Mucosa of stomach (tissue), 1 donor: ENCODE measurements around the gene PROM1.

ENCODE experiments used
- H3K27me3 ChIP-seq: one replicate; pipeline ENCODE4 v1.7.0; 2013; ENCODE audit warnings: mild to moderate bottlenecking, low read length; ENCODE audit not compliant: control insufficient read depth, insufficient read depth
- H3K36me3 ChIP-seq: one replicate; pipeline ENCODE4 v1.7.0; 2013; ENCODE audit warnings: low read length; ENCODE audit not compliant: control insufficient read depth, insufficient read depth
- H3K4me1 ChIP-seq: one replicate; pipeline ENCODE4 v1.7.0; 2013; ENCODE audit warnings: mild to moderate bottlenecking, low read length; ENCODE audit not compliant: control insufficient read depth, insufficient read depth
- H3K4me3 ChIP-seq: one replicate; pipeline ENCODE4 v1.7.0; 2013; ENCODE audit warnings: low read length
- H3K9ac ChIP-seq: one replicate; pipeline ENCODE4 v1.7.0; 2013; ENCODE audit warnings: mild to moderate bottlenecking, low read length, moderate library complexity
- H3K9me3 ChIP-seq: one replicate; pipeline ENCODE4 v1.7.0; 2013; ENCODE audit warnings: mild to moderate bottlenecking, low read length, moderate library complexity; ENCODE audit not compliant: control insufficient read depth
- donor health status: Pancreatic carcinoma.

PROM1 gene, protein sequence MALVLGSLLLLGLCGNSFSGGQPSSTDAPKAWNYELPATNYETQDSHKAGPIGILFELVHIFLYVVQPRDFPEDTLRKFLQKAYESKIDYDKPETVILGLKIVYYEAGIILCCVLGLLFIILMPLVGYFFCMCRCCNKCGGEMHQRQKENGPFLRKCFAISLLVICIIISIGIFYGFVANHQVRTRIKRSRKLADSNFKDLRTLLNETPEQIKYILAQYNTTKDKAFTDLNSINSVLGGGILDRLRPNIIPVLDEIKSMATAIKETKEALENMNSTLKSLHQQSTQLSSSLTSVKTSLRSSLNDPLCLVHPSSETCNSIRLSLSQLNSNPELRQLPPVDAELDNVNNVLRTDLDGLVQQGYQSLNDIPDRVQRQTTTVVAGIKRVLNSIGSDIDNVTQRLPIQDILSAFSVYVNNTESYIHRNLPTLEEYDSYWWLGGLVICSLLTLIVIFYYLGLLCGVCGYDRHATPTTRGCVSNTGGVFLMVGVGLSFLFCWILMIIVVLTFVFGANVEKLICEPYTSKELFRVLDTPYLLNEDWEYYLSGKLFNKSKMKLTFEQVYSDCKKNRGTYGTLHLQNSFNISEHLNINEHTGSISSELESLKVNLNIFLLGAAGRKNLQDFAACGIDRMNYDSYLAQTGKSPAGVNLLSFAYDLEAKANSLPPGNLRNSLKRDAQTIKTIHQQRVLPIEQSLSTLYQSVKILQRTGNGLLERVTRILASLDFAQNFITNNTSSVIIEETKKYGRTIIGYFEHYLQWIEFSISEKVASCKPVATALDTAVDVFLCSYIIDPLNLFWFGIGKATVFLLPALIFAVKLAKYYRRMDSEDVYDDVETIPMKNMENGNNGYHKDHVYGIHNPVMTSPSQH

DNA sequence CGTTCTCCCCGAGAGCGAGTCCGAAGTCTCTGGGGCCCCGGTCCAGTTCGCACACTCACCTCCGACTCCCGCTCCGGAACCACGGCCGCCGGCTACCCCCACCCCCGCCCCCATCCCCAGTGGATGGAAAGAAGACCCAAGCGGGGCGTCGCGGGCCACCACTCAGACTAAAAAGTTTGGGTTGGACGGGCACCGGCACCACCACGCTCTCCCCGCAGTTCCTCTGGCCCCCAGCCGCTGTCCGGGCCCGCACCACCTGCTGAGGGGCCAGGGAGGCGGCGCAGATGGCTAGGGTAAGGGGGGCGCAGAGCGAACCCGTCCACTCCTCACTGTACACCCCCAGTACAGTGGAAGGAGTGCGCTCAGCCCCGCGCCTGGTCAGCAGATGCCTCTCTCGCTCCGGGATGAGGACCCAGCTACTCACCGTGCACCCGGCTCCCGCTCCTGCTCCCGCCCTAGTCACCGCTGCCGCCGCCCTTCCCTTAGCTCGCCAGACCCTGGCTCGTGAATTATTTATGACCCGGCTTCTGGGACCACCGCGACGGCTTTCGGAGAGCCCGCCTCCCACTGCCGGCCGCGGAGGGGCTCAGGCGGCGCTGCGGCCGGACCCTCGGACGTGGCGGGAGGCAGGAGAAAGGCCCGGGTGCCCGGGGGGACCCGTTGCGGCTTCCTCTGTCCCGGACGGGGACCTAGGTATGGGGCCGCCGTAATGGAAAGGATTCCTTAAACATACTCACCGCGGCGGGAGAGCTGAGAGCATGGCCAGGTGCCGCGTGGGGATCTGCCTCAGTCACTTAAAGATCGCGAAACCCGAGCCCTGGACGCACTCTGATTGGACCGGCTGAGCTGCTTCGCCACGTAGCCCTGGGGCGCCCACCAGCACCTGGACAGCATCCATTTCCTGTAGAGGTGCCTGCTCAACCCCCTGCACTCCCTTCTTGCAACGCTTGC, at the start of gene PROM1:
Gene PROM1, minus strand, starts transcription at position 783 of the 951 bp plus-strand sequence. CDS start 8,117 bp downstream, outside the sequence.
- peak within 1 kb of the TSS; percentile 78 for H3K9ac ChIP-seq

GRCh38 chr4:16133406-16133805, 49.6 kb upstream of the PROM1 start:
- H3K36me3 ChIP-seq, result no peaks in the 10 kb centered on the region

More for the DNA sequence above, at the start of gene PROM1:
- H3K4me3 ChIP-seq, result peak within 1 kb of the TSS; percentile 75
- no peaks in the 10 kb centered on the region for H3K9me3 ChIP-seq
- H3K36me3 ChIP-seq, result no peaks in the 10 kb centered on the region
- H3K27me3 ChIP-seq, result peaks cover 5% of the 10 kb centered on the region
- H3K4me1 ChIP-seq, result peaks cover 9% of the 10 kb centered on the region

DNA sequence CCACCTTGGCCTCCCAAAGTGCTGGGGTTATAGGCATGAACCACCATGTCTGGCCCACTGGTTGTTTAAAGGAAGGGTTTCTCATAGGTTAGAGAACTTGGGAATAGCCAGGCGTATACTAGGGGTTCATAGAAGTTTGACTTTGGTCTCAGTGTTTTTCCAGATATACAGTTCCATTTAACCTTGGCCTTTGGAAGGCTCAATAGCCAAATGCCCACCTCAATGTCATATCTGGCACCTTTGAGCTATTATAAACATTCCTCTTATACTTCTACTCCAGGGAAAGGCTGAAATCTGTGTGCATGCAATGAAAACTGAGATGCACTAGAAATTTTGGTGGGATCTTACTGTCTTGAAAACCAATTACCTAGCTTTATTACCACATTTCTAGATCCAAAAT, 47.5 kb upstream of the PROM1 start:
- no peaks in the 10 kb centered on the region for H3K36me3 ChIP-seq
- no peak overlapping the region for H3K9ac ChIP-seq
- H3K4me3 ChIP-seq, result no peak overlapping the region

More at GRCh38 chr4:16133406-16133805, 49.6 kb upstream of the PROM1 start:
- no peaks in the 10 kb centered on the region for H3K27me3 ChIP-seq
- H3K9me3 ChIP-seq, result no peaks in the 10 kb centered on the region
- H3K9ac ChIP-seq, result no peak overlapping the region
- no peak overlapping the region for H3K4me3 ChIP-seq
- H3K4me1 ChIP-seq, result peaks cover 26% of the 10 kb centered on the region

DNA sequence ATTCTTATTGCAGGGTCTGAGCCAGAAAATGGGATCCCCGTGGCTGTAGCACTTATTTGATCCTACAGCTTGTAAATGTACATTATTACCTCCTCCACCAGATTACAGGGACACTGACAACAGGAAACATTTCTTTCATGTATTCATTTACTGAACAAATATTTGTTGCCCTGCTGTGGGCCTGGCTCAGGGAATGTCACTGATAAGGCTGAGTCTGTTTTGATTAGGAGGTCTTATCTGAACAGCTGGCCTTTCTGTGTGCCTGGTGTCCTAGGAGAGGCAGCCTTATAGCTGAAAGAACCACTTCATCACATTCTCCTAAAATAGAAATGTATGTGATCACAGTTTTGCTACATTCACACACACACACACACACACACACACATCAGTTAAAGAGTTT, 45.5 kb upstream of the PROM1 start:
- Histone ChIP-seq H3K9me3 (no peaks in the 10 kb centered on the region), H3K9ac (no peak overlapping the region), H3K27me3 (no peaks in the 10 kb centered on the region), H3K4me3 (no peak overlapping the region), H3K36me3 (no peaks in the 10 kb centered on the region), H3K4me1 (peaks cover 36% of the 10 kb centered on the region)

More for the DNA sequence above, 47.5 kb upstream of the PROM1 start:
- no peaks in the 10 kb centered on the region for H3K9me3 ChIP-seq
- peaks cover 26% of the 10 kb centered on the region for H3K4me1 ChIP-seq
- H3K27me3 ChIP-seq, result no peaks in the 10 kb centered on the region

DNA sequence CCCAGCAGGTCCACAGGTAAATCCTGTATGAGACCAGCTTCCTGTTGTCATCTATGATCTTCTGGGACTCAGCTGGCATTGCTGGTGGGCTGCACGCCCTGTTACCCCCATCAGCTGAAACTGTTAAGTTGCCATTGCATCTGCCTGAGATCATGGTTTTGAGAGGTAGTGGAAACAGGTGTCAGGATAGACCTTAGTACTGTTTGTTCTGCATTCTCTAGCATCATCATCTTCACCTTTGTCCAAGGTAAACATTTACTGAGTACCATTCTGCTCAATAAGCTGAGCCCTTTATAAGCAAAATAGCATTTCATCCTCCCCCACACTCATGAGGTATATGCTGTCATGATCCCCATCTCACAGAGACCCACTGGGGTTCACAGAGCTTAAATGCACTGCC, 42.9 kb upstream of the PROM1 start:
- no peak overlapping the region for H3K4me3 ChIP-seq

GRCh38 chr4:16125571-16126445, 42.0 kb upstream of the PROM1 start:
- no peak overlapping the region for H3K4me3 ChIP-seq
- no peaks in the 10 kb centered on the region for H3K9me3 ChIP-seq
- no peaks in the 10 kb centered on the region for H3K27me3 ChIP-seq
- H3K4me1 ChIP-seq, result peaks cover 46% of the 10 kb centered on the region
- no peak overlapping the region for H3K9ac ChIP-seq
- no peaks in the 10 kb centered on the region for H3K36me3 ChIP-seq

More for the DNA sequence above, 42.9 kb upstream of the PROM1 start:
- Histone ChIP-seq H3K4me1 (peaks cover 46% of the 10 kb centered on the region), H3K9ac (no peak overlapping the region), H3K9me3 (no peaks in the 10 kb centered on the region), H3K36me3 (no peaks in the 10 kb centered on the region), H3K27me3 (no peaks in the 10 kb centered on the region)

DNA sequence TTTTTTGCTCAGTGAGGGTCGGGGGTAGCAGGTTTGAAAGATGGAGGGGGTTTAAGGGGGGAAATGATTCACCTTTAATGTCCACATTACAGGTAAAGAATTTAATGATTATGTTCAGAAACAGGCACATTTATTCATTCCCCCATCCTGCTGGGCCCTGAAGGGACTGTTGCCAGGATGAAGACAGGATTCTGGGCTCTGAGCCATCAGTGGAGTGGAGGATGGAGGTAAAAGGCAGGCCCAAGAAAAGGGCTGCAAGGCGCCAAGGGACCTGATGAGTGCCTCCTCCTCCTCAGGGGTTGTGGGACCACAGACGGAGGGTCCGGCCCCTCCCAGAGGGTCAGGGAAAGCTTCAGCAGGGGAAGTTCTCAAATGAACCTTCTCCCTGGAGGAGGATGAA, 40.4 kb upstream of the PROM1 start:
- H3K27me3 ChIP-seq, result no peaks in the 10 kb centered on the region
- no peak overlapping the region for H3K9ac ChIP-seq
- H3K4me3 ChIP-seq, result no peak overlapping the region
- no peaks in the 10 kb centered on the region for H3K9me3 ChIP-seq
- H3K36me3 ChIP-seq, result no peaks in the 10 kb centered on the region
- H3K4me1 ChIP-seq, result peaks cover 33% of the 10 kb centered on the region

- H3K27me3 ChIP-seq, result no peaks in the 10 kb centered on the region
- H3K9me3 ChIP-seq, result no peaks in the 10 kb centered on the region
- H3K4me3 ChIP-seq, result no peak overlapping the region
- no peak overlapping the region for H3K9ac ChIP-seq
- no peaks in the 10 kb centered on the region for H3K36me3 ChIP-seq
- H3K4me1 ChIP-seq, result peaks cover 28% of the 10 kb centered on the region
Observed at GRCh38 chr4:16123356-16124084, 39.7 kb upstream of the PROM1 start.

DNA sequence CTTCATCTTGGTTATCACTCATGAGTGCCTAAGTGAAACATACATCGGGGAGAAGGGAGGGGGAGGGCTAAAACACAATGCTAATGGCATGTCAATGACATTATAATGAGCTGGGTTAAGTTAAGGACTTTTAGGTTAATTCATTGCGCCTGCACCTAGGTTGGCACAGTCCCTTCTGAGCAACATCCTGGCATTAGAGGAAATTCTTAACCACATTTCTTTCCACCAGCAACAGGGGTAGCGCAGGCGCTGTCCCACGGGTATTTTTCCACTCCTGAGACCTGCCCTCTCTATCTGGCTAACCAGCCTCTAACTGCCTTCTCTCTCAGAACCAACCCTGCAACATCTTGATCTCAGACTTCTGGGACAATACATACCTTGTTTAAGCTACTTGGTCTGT, 39.0 kb upstream of the PROM1 start:
- peaks cover 28% of the 10 kb centered on the region for H3K4me1 ChIP-seq
- no peaks in the 10 kb centered on the region for H3K36me3 ChIP-seq
- H3K27me3 ChIP-seq, result no peaks in the 10 kb centered on the region
- no peak overlapping the region for H3K9ac ChIP-seq
- H3K4me3 ChIP-seq, result no peak overlapping the region
- H3K9me3 ChIP-seq, result no peaks in the 10 kb centered on the region

GRCh38 chr4:16122308-16122711, 38.5 kb upstream of the PROM1 start:
- Histone ChIP-seq H3K36me3 (no peaks in the 10 kb centered on the region), H3K27me3 (no peaks in the 10 kb centered on the region), H3K9ac (no peak overlapping the region), H3K4me1 (peaks cover 28% of the 10 kb centered on the region), H3K4me3 (no peak overlapping the region), H3K9me3 (no peaks in the 10 kb centered on the region)
